CD4-positive, alpha-beta T cell treated with Interleukin-2 at 100 ng/mL for 4 hours (primary cell): ENCODE measurements around the gene POLA2.

Source experiments
- DNase-seq: peaks from one replicate; pipeline ENCODE4 v3.0.0-alpha.2; 2020; ENCODE audit warnings: low spot score

The POLA2 gene

DNA sequence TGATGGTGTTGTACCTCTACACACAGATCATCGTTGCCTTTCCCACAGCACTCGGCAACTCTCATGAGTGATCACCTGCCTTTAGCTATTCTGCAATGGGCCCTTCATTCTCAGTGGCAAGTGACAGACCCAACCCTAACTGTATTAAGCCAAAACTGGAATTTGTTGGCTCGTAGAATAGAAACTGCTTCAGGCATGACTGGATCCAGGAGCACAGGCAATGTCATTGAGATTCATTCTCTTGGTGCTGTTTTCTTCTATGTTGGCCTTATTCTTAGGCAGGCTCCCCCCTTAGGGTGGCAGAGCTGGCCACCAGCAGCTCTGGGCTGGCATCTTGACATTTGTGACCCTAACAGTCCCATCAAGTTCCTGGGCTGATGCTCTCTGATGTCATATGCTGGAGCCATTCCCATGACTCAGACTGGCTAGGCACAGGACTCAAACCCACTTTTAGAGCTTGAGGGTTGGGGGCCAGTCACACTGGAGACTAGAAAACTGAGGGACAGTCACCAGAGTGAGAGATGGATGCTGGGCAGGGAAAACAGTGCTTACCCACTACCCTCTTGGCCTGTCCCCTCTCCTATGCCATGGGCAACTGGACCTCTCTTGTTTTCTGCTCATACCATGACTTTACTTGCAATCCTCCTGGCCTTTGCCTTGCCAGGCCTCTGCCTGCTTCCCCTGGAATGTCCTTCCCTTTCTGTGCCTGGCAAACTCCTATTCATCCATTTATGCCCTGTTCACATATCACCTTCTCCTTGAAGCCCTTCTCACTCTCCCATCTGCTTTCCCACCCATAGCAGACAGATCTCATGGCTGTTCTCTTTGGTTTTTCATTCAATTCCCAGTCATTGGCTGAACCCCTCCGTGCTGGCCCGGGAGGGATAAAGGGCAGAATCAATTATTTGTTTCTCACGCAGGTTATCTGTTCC, 45.8 kb downstream of the POLA2 start:
- no peak for DNase-seq

DNA sequence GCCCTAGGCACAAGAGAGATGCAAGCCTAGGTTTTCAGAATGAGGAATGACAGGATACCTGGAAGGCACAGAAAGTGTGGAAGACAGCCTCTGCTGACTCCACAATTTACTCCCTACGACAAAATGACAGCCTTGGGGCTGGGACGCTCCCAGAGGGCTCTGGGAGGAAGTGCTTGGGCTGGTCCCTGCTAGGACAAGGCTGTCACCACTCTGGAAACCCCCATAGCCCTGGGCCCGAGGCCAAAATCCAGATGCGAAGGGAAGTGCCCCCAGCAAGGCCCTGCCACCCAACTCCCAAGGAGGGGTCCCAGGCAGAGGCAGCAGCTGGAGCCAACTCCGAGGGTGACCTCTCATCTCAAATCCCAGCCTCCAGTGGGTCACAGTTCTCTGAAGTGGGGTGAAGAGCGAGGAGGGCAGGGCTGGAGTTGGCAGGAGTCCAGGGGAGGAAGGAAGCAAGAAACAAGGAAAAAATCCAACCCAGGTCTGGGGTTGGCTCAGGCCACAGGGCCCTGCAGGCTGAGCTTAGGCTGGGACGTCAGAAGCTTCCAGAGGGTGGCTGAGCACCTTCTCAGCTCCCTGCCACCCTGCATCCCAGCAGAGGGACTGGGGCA, 46.6 kb downstream of the POLA2 start:
- DNase-seq: no peak

DNA sequence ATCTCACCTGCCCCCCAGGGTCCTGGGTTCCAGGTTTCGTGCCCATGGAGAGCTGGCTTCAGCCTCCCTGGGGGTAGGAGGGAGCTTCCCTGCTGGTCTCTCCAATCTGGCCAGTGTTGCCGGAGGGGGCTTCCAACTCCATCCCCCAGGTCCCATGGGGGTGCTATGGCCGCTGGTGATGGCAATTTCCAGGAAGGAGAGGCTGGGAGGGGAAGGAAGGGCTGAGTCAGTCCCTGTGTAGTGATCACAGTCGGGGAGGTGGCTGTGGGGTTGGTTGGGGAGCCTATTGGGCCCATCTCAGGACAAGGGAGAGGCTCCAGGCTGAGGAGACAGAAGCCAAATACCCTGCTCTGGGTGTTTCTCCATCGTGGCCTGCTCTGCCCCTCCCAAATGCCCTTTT, 47.2 kb downstream of the POLA2 start:
- no peak for DNase-seq

DNA sequence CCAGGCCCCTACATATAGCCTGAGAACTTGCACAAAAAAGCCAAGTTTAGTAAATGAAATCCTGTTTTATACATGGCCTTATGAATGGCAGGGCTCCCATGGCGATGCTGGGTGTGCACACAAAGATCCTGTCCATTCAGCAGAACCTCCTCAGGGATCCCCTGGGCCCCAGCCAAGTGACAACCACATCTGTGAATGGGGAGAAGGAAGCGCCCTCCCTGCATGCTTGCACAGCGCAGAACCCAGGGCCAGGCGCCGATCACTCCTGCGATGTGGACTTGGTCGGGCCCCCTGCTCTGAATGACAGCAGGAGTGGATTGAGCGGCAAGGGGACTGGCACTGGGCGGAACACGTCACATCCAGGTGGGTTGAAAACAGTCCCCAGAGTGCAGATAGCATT, 48.5 kb downstream of the POLA2 start:
- no peak for DNase-seq

DNA sequence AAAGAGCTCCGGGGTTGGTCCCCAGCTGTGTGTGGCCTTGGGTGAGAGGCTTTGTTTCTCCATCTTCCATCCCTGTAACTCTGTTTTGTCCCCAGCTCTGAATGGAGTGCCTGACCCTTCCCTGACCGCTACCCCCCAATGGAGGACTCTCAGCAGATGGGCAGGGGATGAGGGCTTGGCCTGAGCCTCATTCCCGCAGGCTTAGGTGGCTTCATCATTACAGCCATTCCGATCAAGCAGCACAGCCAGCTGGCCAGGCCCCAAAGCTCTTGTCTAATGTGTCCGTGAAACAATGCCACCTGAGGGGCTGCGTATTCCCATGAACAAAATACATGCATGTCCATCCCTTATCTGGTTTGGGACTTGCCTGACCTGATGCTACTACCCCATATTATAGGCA, 49.0 kb downstream of the POLA2 start:
- DNase-seq: no peak

DNA sequence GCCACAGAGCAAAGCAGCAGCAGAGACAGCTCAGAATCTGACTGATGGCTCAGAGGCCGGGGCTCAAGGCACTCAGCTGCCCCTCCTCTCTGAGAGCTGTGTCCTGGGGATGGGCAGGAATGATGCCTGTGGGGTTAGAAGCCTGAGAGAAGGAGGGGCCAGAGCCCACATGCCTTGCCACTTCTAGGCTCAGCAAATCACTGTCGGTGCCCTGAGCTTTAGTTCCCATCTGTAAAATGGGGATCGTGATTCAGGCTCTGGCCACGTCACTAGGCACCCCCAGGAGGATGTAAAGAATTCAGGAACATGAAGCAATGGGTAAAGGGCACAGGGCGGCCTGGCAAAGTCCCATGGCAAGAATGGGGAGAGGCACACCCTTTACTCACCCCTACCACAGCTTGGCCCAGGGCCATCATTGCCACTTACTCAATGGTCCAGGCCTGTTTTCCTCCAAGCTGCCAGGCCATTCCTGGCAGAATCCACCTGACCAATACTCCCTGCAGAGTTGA, 49.5 kb downstream of the POLA2 start:
- DNase-seq: no peak

DNA sequence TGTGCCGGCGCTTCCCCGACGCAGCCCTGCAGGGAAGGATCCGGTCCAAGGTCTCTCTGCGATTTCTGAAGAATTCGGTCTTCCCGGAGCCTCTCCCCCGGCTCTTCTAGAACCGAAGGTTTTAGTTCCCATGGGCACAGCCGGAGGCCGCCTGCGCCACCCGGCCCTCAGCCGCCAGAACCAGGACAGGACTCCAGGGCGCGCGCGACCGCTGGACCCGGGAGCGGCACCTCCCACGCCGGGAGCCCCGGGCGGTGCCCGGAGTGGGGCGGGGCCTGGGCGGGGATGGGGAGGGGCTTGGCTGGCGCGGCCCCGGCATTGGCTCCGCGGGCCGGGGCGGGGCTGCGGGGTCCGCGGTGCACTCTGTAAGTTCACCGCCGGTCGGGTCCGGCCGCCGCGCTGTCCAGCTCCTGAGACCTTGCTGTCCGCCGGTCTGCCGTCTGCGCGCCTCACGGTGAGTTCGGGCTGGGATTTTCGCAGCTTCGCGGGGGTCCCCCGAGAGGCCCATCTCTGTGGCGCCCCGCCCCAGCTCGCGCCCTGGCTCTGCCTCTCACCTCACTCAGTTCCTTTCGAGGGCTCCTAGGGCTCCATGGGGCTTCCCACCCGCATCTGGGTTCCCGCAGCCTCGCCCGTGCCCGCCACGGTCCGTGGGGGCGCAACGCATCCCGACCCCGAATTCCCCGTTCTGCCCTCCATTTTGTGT, 52.9 kb downstream of the POLA2 start, which contains the start of gene CDC42EP2:
TSS of gene CDC42EP2 (plus strand) at position 366 of the 703 bp plus-strand sequence. CDS start 6,033 bp downstream, outside the sequence.
- peak; percentile 69 for DNase-seq

DNA sequence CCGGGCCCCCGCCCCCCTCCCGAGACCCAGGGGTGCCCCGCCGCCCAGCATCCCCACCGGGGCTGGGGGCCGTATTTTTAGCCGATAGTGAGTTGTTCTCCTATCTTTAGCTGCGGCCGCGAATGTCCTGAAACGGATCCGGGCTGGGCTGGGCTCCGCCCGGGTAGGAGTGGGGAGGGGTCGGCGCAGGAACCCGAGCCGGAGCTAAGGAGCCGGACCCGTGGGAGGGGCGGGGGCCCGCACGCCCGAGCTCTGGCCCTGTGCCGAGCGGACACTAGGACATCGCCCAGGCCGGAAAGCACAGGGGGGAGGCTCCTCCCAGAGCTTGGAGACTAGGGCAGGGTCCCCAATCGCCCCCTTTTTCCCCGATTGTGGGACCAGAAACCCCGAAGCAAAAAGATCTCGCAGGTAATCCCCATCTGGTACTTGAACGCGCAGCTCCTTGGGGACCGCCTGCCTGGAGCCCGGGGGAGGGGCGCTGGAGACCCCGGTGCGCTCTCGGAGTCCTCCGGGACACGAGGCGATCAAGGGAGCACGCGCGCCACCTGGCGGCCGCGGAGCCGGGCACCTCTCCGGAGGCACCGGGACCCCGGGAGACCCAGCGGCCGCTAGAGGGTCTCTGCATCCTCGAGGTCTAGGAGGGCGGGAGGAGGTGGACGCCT, 53.6 kb downstream of the POLA2 start:
- DNase-seq: peak; percentile 76

DNA sequence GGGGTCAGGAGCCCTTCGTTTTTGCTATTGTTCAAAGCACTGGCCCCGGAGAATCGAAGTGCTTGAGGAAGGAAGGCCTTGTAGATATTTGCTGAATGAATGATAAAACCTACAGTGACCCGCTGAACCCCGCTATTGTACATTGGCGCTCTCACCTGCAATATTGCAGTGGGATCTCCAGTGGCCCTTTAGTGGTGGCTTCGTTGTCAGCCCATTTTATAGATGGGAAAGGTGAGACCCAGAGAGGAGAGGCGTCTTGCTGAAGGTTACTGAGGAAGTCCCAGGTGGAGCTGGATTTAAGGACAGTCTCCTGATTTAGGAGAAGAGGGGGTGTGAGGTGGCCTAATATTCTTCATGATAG, 54.1 kb downstream of the POLA2 start:
- DNase-seq: no peak

DNA sequence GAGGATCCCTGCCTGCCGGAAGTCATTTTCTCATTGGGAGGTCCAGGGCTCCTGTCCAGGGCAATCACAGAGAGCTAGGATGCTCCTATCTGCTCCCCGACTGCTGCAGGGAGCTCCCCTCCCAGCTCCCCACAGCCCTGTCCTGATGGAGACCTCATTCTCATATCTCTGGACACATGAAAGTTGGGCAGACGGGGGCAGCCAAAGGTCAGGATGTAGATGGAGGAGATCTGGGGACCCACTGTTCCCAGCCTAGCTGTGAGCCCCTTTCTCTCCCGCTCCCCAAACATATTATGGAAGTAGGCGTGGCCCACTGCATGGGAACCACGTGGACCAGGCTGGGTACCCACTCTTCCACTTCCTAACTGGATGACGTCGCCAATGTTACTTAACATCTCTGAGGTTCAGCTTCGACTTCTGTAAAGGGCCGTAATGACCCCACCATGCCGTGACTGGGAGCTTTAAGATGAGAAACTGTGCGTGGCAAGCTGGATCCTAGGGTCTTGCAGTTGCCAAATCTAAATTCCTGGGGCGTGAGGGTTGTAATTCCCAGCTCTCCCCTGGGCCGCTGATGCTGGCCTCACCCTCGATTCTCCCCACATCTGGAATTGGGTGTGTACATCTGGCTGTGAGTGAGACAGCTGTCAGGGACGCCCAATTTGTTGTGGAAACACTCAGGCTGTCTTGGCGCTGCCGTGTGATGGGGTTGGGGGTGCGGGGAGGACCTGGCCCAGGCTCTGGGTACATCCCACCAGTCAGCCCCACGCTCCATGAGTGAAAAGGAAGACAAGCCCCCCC, 54.7 kb downstream of the POLA2 start:
- no peak for DNase-seq

DNA sequence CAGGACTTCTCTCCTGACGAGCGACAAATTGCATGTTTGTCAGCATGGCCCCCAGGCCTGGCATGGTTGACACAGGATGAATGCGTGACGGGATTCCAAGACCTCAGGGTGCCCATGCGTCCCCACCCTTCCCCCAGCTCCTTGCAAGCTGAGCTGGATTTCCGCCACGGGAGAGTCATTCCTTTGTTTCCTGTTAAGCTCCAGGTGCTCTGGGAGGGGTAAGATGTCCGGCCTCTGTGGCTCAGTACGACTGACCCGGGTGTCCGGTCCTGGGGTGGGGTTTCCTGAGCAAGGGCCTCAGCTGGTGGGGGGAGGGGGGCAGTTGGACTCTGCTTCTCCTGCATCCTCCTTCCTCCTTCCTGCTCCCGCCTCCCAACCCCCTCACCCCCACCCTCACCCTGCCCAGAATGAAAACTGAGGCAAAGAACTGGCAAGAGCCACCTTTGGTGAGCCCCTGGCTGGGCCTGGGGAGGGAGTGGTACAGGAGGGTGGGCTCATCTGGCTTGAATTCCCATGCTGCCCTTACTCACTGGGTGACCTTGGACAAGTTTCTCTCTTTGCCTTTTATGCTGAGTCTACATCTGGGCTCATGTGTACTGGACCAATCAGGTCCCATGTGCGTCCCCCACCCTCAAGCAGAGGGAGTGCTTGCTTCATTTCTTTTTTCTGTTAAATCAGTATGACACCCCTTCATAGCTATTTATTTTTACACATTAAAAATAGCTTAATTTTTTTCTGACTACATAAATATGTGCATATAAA, 55.4 kb downstream of the POLA2 start:
- no peak for DNase-seq

DNA sequence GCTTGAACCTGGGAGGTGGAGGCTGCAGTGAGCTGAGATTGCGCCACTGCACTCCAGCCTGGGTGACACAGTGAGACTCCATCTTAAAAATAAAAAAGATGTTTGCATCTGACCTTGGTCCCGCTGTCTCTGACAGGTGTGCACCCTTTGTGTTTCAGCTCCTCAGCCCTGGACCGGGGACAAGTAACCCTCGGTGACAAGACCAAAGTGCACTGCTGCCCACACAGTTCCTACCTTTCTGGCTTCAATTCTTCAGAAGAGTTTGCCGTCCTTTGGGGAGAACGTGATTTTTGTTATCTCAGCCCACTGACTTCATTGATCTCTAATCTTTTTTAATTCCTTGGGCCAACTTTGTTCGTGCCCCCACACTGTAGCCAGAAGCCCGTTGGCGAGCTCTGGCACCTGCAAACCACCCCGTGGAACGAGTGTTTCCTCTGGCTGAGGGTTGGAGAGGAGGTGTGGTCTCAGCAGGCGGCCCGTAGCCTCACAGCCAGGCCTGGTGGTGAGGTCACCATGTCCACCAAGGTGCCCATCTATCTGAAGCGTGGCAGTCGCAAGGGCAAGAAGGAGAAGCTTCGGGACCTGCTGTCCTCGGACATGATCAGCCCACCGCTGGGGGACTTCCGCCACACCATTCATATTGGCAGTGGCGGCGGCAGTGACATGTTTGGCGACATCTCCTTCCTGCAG, 58.8 kb downstream of the POLA2 start:
- DNase-seq: no peak

DNA sequence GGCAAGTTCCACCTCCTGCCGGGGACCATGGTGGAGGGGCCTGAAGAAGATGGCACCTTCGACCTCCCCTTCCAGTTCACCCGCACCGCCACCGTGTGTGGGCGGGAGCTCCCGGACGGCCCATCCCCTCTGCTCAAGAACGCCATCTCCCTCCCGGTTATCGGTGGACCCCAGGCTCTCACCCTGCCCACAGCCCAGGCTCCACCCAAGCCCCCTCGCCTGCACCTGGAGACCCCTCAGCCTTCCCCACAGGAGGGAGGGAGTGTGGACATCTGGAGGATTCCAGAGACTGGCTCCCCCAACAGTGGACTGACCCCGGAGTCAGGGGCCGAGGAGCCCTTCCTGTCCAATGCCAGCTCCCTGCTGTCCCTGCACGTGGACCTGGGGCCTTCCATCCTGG, 59.3 kb downstream of the POLA2 start:
- no peak for DNase-seq

DNA sequence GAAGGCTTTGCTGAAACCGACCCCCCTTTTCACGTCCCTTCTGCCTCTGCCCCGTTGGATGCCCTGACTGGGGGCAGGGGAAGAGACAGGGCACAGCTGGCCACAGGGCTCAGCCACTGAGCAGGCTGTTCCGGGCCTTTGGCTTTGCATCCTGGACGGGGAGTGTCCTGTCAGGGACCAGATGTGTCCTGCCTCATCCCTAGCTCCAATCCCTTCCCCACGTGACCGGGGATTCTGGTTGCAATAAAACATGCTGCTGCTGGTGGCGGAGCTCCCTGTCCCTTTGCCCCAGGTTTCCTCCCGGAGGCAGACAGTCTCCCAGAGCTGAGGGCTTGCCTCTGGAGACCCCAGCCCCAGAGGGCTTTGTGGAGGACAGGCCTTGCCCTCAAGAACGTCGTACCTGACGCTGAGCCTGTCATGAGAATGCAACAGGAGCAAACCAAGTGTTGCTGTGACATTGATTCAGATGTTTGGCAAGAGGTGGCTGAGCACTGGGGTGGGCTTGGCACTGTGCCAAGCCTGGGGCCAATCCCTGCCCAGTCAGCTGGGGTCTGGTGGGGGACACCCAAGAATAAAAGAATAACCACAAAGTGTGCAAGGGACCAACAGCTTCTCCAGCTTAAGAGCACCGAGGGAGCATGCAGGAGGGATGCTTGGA, 60.2 kb downstream of the POLA2 start:
- DNase-seq: no peak

DNA sequence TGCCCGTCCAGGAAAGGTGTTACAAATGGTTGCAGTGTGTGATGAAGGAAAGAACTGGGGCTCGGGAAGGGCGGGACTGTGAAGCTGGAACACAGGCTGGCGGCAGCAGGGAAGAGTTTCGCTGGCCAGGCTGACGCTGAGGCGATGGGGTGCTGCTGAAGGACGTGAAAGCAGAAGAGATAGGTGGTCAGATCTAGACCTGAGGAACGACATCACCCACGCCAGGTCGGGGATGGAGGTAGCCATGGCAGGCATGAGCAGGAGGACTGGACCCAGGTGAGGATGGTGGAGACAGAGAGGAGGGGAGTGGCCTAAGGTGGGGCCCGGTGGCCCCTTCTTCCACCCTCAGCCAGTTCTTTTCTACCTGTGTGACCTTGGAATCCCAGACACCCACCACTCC, 62.1 kb downstream of the POLA2 start:
- DNase-seq: no peak

DNA sequence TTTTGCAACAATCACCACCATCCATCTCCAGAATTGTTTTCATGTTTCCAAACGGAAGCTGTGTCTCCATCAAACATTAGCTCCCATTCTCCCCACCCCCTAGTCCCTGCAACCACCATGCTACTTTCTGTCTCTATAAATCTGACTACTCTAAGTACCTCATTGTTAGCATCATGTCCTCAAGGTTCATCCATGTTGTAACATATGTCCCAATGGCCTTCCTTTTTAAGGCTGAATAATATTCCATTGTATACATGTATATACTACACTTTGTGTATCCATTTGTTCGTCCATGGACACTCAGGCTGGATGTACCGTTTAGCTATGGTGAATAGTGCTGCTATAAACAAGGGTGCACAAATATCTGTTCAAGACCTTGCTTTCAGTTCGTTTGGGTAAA, 63.7 kb downstream of the POLA2 start:
- no peak for DNase-seq

DNA sequence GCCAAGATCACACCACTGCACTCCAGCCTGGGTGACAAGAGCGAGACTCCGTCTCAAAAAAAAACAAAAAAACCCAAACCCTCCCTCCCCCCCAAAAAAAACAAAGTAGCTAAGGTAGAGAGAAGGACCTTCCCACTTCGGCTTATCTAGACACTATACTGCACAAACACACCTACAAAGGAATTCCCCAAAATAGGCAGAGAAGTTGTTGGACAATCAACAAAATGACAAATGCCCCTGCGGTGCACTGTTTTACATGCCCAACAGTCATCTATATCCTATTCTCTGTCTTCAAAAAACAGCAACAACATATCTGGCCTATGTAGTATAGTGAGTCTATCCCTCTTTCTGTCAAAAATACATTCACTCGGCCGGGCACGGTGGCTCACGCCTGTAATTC, 65.3 kb downstream of the POLA2 start:
- no peak for DNase-seq

DNA sequence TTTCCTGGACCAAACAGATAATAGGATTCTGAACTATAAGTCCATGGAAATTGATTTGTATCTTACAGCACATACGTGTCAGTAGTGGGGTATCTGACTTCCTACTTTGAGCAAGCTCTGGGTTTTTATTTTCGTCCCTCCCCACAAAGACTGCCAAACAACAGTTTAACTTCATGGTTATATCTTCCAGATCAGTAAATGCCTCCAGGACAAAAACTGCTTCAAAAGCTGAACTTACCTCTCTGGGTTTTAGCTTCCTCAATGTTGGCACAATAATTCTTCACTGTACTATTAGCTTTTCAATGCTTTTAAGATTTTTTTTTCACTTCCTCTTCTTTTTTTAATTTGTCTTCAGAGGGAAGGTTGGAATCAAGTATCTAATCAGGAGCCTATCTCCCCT, 67.7 kb downstream of the POLA2 start:
- no peak for DNase-seq

DNA sequence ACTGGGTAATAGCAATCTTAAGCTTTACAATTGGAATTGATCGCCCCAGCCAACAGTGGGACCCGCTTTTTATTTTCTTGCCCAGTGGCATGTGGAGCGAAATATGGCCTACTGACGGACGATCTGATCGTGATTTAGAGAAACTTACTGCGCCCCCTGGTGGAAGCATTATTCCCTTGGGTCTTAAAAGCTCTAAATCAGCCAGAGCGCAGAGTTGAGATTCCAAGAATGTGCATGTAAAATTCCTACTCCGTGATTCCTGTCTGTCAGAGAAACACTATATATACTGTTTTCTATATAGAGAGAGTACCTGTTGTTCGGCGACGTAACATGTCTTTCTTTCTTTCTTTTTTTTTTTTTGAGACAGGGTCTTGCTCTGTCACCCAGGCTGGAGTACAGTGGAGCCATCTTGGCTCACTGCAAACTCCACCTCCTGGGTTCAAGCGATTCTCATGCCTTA, 68.2 kb downstream of the POLA2 start:
- DNase-seq: peak; percentile 86
